Measurements from ENCODE around the gene AIFM1.
"Not testable (repeated sequence)": the region's sequence is repeated elsewhere in the genome, so short reads cannot be mapped to it uniquely, and the experiment has no call there.

AIFM1 gene

DNA sequence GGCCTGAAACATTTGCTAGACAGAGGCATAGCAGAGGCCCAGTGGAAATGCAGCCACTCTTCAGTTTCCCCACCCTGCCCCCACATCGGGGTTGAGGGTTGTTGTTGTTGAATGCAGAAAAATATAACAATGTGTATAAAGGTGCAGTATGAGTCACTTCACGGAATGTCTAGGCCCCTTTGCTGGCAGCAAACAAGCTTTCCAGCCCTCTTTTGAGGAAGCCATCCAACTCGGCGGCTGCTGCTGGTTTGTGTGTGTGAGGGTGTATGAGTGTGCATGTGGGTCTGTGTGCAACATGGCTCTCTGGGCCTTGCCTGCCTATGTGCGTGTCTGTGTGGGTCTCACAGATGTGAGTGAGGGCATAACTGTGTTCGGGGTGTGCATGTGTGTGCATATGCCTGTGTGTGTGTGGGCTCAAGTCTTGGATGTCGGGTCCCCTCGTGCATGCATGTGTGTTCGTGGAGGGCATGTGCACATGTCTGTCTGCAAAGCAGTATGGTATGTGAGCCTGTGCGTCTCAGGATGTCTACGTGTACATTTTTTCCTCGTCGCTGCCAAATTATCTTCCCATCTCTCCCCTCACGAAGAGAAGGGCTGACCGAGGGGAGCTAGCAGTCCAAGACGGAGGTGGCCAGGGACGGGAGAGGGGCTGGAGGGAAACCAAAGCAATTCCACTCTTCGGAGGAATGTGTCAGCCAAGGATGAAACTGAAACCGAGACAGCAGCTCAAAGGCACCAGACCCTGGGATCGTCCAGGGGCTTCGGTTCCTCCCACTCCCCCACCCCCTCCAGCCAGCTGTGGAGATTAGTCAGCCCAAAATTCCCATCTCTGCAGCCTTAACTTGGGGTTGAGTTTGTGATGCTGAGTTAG lies 47.0 kb downstream of the AIFM1 start:
- H3K4me3 ChIP-seq (replicated peaks; ENCODE audit: low read depth, low read length) = no peak overlapping the region
- TF ChIP-seq, protein P1, sequence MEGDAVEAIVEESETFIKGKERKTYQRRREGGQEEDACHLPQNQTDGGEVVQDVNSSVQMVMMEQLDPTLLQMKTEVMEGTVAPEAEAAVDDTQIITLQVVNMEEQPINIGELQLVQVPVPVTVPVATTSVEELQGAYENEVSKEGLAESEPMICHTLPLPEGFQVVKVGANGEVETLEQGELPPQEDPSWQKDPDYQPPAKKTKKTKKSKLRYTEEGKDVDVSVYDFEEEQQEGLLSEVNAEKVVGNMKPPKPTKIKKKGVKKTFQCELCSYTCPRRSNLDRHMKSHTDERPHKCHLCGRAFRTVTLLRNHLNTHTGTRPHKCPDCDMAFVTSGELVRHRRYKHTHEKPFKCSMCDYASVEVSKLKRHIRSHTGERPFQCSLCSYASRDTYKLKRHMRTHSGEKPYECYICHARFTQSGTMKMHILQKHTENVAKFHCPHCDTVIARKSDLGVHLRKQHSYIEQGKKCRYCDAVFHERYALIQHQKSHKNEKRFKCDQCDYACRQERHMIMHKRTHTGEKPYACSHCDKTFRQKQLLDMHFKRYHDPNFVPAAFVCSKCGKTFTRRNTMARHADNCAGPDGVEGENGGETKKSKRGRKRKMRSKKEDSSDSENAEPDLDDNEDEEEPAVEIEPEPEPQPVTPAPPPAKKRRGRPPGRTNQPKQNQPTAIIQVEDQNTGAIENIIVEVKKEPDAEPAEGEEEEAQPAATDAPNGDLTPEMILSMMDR (IDR thresholded peaks at IDR 0.05; ENCODE audit: insufficient read depth, low read length, poor library complexity, severe bottlenecking) = no peak
- H3K27me3 ChIP-seq (replicated peaks; ENCODE audit: control insufficient read depth, insufficient read depth, low read length) = no peaks in the 10 kb centered on the region
- H3K36me3 ChIP-seq (ENCODE audit: control insufficient read depth, insufficient read depth, low read length) = no peaks in the 10 kb centered on the region
- no peak for DNase-seq (ENCODE audit: extremely low read depth, insufficient read length)

DNA sequence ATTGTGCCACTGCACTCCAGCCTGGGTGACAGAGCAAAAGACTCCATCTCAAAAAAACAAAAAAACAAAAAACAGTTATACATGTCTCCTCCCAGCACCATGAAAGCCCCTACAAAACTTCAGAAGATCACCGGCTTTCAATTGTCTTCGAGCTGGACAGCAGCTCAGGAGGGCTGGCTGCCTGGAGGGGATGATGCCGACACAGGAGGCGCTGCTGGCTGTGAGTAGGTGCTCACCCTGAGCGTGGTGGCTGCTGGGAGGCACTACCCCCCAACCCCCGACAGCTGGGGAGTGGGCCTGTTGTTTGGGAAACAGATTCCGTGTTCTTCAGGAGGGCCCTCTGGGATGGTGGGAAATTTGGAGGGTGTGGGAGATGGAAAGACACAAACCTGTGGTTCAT lies 48.5 kb downstream of the AIFM1 start:
- Histone ChIP-seq H3K36me3 (ENCODE audit: control insufficient read depth, insufficient read depth, low read length) (no peaks in the 10 kb centered on the region), H3K27me3 (replicated peaks; ENCODE audit: control insufficient read depth, insufficient read depth, low read length) (no peaks in the 10 kb centered on the region), H3K4me3 (replicated peaks; ENCODE audit: low read depth, low read length) (no peak overlapping the region)
- TF ChIP-seq, protein P1 (IDR thresholded peaks at IDR 0.05; ENCODE audit: insufficient read depth, low read length, poor library complexity, severe bottlenecking) = no peak
- no peak for DNase-seq (ENCODE audit: extremely low read depth, insufficient read length)

DNA sequence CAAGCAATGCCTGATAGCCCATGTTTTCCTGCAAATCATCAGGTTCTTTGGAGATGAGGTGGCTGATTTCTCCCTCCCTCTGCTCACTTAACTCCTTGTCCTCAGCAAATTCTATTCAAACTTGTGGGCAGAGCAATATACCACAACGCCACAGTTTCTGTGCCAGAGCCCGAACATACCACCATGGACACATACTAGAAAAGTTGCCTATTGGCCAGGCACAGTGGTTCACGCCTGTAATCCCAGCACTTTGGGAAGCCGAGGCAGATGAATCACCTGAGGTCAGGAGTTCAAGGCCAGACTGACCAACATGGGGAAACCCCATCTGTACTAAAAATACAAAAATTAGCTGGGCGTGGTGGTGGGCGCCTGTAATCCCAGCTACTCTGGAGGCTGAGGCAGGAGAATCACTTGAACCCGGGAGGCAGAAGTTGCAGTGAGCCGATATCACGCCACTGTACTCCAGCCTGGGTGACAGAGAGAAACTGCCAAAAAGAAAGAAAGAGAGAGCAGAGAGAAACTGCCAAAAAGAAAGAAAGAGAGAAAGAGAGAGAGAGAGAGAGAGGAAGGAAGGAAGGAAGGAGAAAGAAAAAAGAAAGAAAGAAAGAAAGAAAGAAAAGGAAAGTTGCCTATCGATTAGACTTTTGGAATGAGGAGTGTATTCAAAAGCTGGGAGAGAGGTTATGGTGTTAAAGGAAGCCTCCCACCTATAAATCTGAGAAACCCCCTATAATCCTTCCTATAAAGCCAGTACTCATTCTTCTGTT lies 50.3 kb downstream of the AIFM1 start:
- H3K4me3 ChIP-seq (replicated peaks; ENCODE audit: low read depth, low read length); DNase-seq (ENCODE audit: extremely low read depth, insufficient read length); H3K36me3 ChIP-seq (ENCODE audit: control insufficient read depth, insufficient read depth, low read length); H3K27me3 ChIP-seq (replicated peaks; ENCODE audit: control insufficient read depth, insufficient read depth, low read length): not testable (repeated sequence)

DNA sequence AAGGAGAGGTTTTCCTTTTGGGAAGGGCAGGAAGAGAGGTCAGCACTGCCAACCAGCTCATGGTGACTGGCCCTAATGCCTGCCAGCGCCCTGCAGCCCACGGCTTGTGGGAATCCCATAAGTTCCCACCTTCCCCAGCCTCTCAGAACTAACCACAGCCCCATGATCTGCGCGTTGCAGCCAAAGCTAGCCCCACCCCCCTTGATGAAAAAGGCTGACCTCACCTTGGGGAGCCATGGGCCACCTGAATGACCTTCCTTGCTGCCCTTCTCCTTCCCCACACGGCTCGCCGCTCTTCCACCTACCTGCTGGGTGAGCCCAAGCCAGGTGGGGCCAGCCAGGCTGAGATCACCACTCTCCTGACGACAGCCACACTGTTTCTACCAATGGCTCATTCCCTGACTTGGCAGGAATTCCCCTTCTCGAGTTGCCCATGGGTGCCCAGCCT lies 51.5 kb downstream of the AIFM1 start:
- no peak for DNase-seq (ENCODE audit: extremely low read depth, insufficient read length)

DNA sequence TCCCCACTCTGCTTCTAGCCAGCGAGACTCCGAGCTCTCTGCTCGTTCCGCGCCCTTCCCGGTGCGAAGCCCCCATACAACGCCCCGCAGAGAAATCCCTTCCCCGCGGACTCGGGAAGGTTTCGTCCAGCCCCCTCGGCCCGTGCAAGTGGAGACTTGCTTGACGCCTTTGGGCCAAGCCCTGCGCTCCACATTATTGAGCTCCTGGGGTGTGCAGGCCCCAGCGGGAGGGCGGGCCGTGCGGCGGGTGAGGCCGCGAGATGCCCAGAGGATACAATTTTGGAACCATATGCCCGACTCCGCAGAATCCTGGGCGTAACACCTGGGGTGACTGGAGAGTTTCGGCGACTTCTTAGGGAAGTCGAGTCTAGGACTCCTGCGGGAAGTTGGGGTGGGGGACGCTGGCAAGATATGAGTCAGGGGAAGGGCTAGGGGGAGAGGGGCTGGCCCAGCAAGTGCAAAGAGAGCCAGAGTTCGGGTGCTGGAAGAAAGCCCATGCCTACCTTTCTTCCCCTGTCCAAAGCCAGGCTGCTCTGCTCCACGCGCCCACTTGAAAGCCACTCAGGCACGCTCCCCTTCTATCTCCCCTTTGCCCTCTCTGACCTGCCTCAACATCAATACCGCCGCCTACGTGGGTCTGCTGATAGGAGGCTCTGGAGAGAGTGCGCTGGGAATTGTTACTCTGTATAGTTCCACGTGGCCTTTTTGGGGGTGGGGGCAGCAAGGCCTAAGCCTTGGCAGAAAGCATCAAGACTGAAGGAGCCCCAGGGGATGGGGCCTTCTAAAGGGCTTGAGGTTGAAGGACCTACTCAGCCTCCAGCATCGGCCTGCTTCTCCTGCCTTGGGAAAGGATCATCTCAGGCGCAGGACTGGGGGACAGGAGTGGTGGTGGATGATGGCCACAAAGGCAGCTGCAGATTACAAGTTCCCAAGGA lies 54.2 kb downstream of the AIFM1 start:
- Histone ChIP-seq H3K27me3 (replicated peaks; ENCODE audit: control insufficient read depth, insufficient read depth, low read length) (no peaks in the 10 kb centered on the region), H3K4me3 (replicated peaks; ENCODE audit: low read depth, low read length) (peak overlapping the region; percentile 40), H3K36me3 (ENCODE audit: control insufficient read depth, insufficient read depth, low read length) (no peaks in the 10 kb centered on the region; the same call in 1 of the 2 replicates)
- TF ChIP-seq, protein P1 (IDR thresholded peaks at IDR 0.05; ENCODE audit: insufficient read depth, low read length, poor library complexity, severe bottlenecking) = no peak
- DNase-seq (ENCODE audit: extremely low read depth, insufficient read length) = no peak

More for the DNA sequence above, 51.5 kb downstream of the AIFM1 start:
- TF ChIP-seq, protein P1 (IDR thresholded peaks at IDR 0.05; ENCODE audit: insufficient read depth, low read length, poor library complexity, severe bottlenecking) = no peak
- Histone ChIP-seq H3K4me3 (replicated peaks; ENCODE audit: low read depth, low read length) (no peak overlapping the region), H3K36me3 (ENCODE audit: control insufficient read depth, insufficient read depth, low read length) (no peaks in the 10 kb centered on the region), H3K27me3 (replicated peaks; ENCODE audit: control insufficient read depth, insufficient read depth, low read length) (no peaks in the 10 kb centered on the region)
